GM19467 (cell line): ENCODE results near the gene KSR1.

Experiments
- ATAC-seq: cut with Tn5 transposase; IDR thresholded peaks from one replicate; pipeline ENCODE4 v1.9.1; 2021; ENCODE audit warnings: mild to moderate bottlenecking, moderate library complexity; ENCODE audit not compliant: unreplicated experiment

KSR1 gene

GRCh38 chr17:27603421-27603770, 147.1 kb downstream of the KSR1 start:
- no peak for ATAC-seq

DNA sequence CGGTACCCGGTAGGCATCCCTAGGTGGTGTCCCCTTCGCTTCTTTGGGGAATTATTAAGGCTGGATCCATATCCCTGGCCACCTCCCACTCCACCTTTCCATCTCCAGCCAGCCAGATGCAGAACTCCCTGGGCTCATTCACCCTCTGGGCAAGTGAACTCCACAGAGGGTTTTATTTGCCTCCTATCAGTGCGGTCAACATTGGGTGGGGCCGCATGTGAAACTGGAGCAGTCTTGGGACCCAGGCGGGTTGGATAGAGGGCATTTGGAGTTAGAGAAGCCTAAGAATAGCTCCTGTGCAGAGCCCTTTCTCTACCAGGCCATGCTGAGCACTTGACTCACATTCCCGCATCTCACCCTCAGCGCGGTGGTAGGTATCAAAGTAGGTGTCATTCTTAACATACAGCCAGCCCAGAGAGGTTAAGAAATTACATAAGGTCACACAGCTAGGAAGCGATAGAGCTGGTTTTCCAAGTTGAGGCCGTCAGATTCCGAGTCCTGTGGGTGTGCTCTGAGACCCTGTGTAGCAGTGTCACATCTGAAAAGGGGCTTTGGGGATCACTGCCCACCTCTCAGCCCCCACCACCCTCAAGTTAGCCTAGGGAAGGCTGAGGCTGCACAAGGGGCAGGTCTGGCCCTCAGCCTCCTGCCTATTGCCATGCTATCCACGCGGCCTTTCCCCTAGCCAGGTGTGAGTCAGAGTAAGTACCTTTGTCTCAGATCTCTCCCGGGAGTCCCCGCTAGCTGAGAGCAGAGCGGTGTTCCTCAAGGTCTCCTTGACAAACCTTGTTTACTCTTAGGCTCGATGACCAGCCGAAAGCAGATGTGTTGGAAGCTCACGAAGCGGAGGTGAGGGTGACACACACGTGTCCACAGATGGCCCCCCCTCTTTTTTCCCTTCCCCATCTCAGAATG, 147.9 kb downstream of the KSR1 start:
- ATAC-seq, result no peak

- no peak for ATAC-seq
Observed at GRCh38 chr17:27605409-27605808, 149.2 kb downstream of the KSR1 start.

GRCh38 chr17:27607521-27608091, 151.4 kb downstream of the KSR1 start:
- ATAC-seq, result no peak

GRCh38 chr17:27608328-27609230, 152.3 kb downstream of the KSR1 start:
- no peak for ATAC-seq

DNA sequence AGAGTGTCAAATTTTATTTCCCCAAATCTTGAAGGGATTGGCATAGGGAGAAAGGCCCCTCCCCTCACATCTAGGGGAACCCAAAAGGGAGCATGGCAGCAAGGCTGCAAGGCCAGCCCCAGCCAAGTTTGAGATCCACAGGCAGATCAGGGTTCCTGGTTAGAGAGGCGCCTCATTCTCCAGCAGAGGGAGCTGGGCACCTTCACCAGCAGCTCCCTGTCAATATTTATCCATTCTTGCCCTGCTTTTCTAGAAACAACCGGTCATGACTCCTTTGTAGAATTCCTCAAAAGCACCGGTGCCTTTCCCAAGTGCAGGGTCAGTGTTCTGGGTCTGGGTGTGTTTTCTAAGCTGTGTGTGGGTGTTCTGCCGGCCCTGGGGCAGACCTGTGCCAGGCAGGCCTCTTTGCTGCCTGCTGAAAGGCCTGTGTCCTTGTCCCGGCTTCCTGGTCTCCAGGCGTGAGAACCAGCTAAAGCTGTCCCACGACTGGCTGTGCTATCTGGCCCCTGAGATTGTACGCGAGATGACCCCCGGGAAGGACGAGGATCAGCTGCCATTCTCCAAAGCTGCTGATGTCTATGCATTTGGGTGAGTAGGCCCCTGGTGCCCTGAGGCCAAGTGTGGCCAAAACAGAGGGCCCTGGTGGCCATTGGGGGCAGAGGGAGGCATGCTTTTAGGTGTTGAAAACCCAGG, 153.5 kb downstream of the KSR1 start:
- no peak for ATAC-seq

GRCh38 chr17:27610304-27610677, 154.0 kb downstream of the KSR1 start:
- no peak for ATAC-seq

DNA sequence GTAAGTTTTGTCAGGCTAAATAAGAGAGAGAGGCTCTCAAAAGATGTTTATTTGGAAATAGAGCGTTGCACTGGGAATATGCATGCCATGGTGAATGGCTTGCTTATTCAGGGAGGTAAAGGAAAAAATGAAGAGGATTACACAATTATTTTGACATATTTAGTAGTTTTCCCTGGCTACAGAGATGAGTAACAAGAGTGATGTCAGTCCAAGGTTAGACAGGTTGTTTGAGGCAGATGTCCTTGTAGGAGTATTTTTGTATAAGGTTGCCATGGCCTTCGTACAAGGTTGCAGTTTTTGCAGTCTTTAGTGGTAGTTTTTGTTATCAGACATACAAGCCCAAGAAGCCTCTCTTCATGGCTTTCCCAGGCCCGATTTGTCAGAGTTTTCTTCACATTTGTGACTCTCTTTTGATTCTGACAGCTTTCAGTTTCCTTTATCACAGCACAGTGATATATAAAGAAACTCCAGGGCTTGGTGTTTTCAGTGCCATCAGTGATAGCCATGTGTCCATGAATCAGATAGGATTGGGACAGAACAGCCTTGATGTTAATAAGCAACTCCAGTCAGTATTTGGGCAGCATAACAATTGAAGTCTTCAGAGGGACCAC, 156.0 kb downstream of the KSR1 start:
- no peak for ATAC-seq

GRCh38 chr17:27613433-27613832, 157.2 kb downstream of the KSR1 start:
- no peak for ATAC-seq

- ATAC-seq, result no peak
Observed at GRCh38 chr17:27615121-27615520, 158.9 kb downstream of the KSR1 start.

GRCh38 chr17:27616414-27616813, 160.2 kb downstream of the KSR1 start:
- no peak for ATAC-seq

DNA sequence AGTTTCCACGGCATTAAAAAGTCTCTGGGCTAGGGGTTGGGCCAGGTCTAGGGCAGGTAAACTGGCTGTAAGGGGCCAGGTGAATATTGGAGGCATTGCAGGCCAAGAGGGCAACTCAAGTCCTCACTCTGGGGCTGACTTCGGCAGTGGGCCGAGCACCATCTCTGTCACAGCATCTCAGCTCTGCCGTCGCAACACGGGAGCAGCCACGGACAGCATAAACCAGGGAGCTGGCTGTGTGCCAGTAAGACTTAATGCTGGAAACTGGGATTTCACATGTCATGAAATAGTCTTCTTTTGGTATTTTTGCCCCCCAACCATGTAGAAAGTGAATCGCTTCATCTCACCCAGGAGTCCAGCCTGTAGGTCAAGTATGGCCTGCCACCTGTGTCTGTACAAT, 162.2 kb downstream of the KSR1 start:
- ATAC-seq, result no peak

- no peak for ATAC-seq
Observed at GRCh38 chr17:27620721-27621120, 164.5 kb downstream of the KSR1 start.

GRCh38 chr17:27621536-27621935, 165.3 kb downstream of the KSR1 start:
- no peak for ATAC-seq

GRCh38 chr17:27621942-27622559, 165.8 kb downstream of the KSR1 start:
- no peak for ATAC-seq

- no peak for ATAC-seq
Observed at GRCh38 chr17:27622986-27623385, 166.7 kb downstream of the KSR1 start.

DNA sequence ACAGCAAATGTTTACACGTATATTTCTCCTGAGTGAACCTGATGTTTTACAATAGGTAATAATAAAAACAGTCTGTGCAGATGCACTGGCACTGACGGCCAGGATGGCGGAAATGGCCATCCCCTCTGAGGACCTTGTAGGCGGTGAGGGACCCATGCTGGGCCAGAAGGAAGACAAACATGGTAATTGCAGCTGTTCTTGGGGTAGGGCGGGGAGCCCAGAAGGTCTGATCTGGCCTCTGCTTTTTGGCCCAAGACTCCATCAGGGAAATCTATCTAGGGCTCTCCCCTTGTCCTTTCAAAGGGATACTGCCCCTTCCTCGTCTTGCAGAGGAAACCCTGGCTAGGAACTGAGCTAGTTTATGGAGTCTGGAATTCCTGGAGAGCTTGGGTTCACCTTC, 167.4 kb downstream of the KSR1 start:
- ATAC-seq, result no peak

DNA sequence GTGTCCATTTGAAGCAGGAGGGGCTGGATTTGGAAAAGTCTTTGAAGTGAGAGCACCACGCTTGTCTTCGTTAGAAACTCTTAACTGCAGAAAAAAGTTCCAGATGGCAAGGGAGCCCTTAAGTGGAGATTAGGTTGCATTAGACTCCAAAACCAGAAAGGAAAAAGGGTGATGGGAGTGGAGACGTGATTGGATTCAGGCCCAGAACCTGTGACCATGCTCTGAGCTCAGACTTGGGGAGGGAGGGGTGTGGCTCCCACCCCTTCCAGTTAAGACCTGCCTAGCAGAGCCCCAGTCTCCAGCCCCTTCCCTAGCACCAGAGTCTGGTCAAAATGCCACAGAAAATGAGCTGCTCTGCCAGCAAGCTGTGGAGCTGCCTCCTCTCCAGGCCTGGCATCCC, 168.3 kb downstream of the KSR1 start:
- no peak for ATAC-seq

- ATAC-seq, result no peak
Observed at GRCh38 chr17:27625856-27626255, 169.6 kb downstream of the KSR1 start.

- ATAC-seq, result no peak
Observed at GRCh38 chr17:27627514-27627913, 171.3 kb downstream of the KSR1 start.
